ENCODE measurements around the gene GSN. TPM values are rescaled to one million over a fixed set of nuclear protein-coding genes. Genes with fewer than 3 reads are reported as not detected.
A peak's percentile ranks its signal among the peaks of the same experiment; 100 is the strongest.

Gene GSN
- 69.4 TPM for polyA plus RNA-seq

DNA sequence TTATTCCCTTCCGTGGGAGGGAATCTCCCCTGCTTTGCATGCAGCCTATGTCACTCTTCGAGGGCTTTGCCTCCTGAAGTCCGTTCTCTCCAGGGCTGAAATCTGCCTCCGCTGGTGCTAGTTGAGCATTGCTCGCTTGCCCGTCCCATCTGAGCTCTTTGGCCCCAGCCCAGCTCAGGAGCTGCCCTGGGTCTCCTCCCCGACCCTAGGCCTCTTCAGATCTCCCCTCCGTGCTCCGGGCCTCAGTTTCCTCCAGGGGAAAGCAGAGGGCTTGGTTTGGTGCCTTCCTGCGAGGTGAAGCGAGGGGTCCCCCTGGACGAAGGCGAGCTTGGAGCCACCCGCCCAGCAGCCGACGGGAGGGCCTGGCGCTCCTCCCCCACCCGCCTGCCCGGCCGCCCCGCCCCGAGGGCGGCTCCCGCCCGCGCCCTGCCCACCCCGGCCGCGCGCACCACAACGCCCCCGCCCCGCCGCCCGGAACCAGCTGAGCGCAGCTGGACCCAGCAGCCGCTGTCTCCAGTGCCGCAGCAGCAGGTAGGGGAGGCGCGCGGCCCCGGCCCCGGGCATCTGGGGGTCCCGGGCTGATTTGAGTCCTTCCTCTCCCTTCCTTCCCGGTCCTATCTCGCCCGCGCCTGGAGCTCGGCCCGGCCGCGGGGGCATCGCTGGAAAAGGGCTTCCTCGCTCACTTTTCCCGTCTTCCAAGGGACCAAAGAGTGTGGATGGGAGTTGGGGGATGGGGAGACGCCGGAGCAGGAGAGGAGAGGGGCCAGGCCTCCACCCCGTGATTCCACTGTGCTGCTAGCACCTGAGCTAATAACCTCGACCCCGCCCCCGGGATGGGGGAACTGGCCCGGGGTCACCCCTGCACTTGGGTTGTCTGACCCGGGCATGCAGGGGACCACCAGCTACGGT lies at the start of gene GSN:
Gene GSN (plus strand): TSS at position 474 of the 909 bp plus-strand sequence. CDS start 33,810 bp downstream, outside the sequence.
- Mint-ChIP-seq H3K4me3 (peak within 1 kb of the TSS; percentile 85 to 94 (median 91)), H3K36me3 (peaks cover 1% of the 10 kb centered on the region), H3K9me3 (no peaks in the 10 kb centered on the region), H3K4me1 (peaks cover 15 to 28% (median 18%) of the 10 kb centered on the region in 3 donors), H3K27me3 (no peaks in the 10 kb centered on the region), H3K27ac (peak within 1 kb of the TSS in 2 of 3 donors; percentile 29 to 74)

DNA sequence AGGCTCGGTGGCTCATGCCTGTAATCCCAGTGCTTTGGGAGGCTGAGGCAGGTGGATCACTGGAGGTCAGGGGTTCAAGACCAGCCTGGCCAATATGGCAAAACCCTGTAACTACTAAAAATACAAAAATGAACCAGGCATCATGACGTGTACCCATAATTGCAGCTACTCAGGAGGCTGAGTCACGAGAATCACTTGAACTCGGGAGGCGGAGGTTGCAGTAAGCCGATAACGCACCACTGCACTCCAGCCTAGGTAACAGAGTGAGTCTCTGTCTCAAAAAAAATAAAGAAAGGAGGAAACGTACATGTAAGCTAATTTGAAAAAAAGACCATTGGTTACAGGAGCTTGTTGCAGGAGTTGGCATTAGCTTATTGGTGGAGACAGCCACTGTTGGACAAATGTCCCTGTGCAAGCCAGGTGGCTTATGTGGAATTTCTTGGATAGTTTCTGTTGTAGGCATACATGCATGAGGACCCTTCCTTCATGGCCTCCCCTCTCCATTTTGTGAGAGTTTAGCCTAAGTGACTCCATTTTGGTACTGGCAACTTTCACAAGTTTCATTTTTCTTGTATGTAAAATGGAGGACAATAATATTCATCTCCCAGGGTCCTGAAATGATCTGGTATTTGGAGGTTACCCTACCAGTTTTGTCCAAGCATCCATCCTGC lies 49.5 kb upstream of the GSN start:
- peaks cover 5 to 13% (median 11%) of the 10 kb centered on the region in 3 donors for H3K4me1 Mint-ChIP-seq
- no peak overlapping the region for H3K27ac Mint-ChIP-seq

DNA sequence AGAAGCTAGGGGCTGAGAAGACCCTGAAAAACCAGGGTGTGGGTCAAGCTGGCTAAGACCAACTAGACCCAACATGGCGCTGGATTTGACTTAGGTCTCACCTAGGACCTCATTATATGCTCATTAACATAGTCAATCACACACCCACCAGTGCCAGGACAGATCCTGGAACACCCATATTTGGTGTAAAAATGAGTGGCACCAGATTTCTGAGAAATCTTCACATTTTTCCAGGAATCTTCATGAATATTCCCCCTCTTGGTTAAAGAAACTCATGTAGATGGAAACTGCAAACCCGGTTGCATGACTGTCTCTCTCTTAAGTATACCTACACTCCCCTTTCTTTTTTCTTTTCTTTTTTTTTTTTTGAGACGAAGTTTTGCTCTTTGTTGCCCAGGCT lies 48.4 kb upstream of the GSN start:
- H3K4me3 Mint-ChIP-seq, result no peak overlapping the region
- no peaks in the 10 kb centered on the region for H3K9me3 Mint-ChIP-seq
- H3K27me3 Mint-ChIP-seq, result no peaks in the 10 kb centered on the region
- no peak overlapping the region for H3K27ac Mint-ChIP-seq
- peaks cover 3 to 11% (median 9%) of the 10 kb centered on the region in 3 donors for H3K4me1 Mint-ChIP-seq
- H3K36me3 Mint-ChIP-seq, result peaks cover 11% of the 10 kb centered on the region

More for the DNA sequence above, 49.5 kb upstream of the GSN start:
- H3K27me3 Mint-ChIP-seq, result no peaks in the 10 kb centered on the region
- H3K4me3 Mint-ChIP-seq, result no peak overlapping the region
- H3K9me3 Mint-ChIP-seq, result no peaks in the 10 kb centered on the region
- peaks cover 9% of the 10 kb centered on the region for H3K36me3 Mint-ChIP-seq

DNA sequence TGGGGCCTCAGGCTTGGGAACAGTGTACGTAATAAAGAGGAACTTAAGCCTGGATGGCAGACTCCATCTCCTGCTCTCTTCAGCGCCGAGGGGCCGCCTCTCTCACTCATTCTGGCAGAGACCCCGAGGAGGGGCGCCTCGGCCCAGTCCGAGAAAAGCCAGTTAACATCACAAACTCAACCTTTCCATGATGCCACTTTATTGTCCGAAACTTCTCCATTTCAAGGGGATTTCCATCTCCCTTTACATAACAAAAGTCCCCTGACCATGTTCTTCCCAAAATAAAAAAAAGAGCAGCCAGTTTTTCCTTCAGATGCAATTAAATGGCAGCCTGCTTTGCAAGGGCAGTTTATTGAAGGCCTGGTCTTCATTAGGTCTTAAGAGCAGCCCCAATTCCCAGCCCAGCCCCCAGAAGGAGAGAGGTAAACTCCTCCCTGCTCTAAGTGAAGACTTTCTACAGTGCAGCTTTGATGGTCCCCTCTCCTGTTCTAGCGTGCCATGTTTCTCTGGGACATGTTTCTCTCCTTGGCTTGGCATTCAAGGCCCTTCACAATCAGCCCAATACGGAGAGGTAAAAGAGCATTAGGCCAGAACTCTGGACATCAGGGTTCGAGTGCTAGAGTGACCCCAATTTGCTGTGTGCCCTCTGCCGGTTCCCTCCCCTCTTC lies 46.8 kb upstream of the GSN start:
- peaks cover 3 to 11% (median 6%) of the 10 kb centered on the region in 3 donors for H3K4me1 Mint-ChIP-seq
- H3K36me3 Mint-ChIP-seq, result peaks cover 10% of the 10 kb centered on the region
- H3K4me3 Mint-ChIP-seq, result no peak overlapping the region
- no peaks in the 10 kb centered on the region for H3K9me3 Mint-ChIP-seq
- H3K27me3 Mint-ChIP-seq, result no peaks in the 10 kb centered on the region
- H3K27ac Mint-ChIP-seq, result no peak overlapping the region

GRCh38 chr9:121221664-121222055 lies 46.3 kb upstream of the GSN start:
- H3K27ac Mint-ChIP-seq, result peak overlapping the region in 1 of 3 donors; percentile 28
- H3K9me3 Mint-ChIP-seq, result no peaks in the 10 kb centered on the region
- peaks cover 3 to 6% (median 6%) of the 10 kb centered on the region in 3 donors for H3K4me1 Mint-ChIP-seq
- no peaks in the 10 kb centered on the region for H3K27me3 Mint-ChIP-seq
- no peak overlapping the region for H3K4me3 Mint-ChIP-seq
- H3K36me3 Mint-ChIP-seq, result peaks cover 10% of the 10 kb centered on the region

- H3K9me3 Mint-ChIP-seq, result no peaks in the 10 kb centered on the region
- H3K4me1 Mint-ChIP-seq, result peaks cover 3 to 6% (median 6%) of the 10 kb centered on the region in 3 donors
- no peaks in the 10 kb centered on the region for H3K27me3 Mint-ChIP-seq
- no peak overlapping the region for H3K27ac Mint-ChIP-seq
- H3K36me3 Mint-ChIP-seq, result peaks cover 12% of the 10 kb centered on the region
- H3K4me3 Mint-ChIP-seq, result no peak overlapping the region
These were observed 45.3 kb upstream of the GSN start for GRCh38 chr9:121222524-121223171.

DNA sequence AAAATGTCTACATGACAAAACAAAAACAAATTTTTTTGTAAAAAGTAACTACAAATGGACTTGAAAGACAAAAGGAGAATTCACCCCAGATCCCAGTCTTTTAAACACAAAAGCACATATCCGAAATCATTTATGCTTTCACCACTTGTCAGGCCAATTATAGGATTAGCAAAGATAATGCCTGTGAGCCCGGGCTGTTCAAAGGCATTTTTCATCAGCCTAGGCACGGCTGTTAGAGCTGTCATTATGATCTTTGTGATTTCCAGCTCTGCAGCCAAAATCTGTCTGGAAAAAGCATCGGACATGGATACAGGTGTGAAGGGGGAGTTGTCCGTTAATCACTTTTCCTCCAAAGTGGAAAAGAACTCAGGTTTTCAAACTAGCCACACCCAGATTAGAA lies 42.7 kb upstream of the GSN start:
- no peak overlapping the region for H3K27ac Mint-ChIP-seq
- peaks cover 13% of the 10 kb centered on the region for H3K36me3 Mint-ChIP-seq
- no peaks in the 10 kb centered on the region for H3K27me3 Mint-ChIP-seq
- no peaks in the 10 kb centered on the region for H3K9me3 Mint-ChIP-seq
- peaks cover 0 to 2% (median 0%) of the 10 kb centered on the region in 3 donors for H3K4me1 Mint-ChIP-seq
- no peak overlapping the region for H3K4me3 Mint-ChIP-seq

DNA sequence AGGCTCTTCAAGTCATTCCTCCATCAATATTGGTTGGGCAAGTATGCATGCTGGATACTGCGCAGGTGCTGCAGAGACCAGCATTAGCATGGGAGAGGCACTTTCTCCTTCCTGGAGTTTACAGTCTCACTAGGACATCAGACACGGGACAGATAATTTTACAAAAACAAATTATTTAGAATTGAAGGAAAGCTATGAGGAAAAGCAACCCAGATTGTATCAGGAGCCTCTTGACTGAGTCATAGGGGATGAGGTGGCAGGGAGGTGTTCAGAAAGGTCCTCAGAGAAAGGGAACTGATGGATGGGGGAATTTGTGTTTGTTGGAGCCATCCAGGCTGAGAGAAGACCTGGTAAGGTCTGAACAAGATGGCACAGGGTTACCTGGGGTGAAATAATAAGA lies 41.8 kb upstream of the GSN start:
- Mint-ChIP-seq H3K27ac (no peak overlapping the region), H3K9me3 (no peaks in the 10 kb centered on the region), H3K4me3 (no peak overlapping the region)

GRCh38 chr9:121227862-121228261 lies 40.1 kb upstream of the GSN start:
- Mint-ChIP-seq H3K4me3 (no peak overlapping the region), H3K27ac (peak overlapping the region in 1 of 3 donors; percentile 80), H3K27me3 (no peaks in the 10 kb centered on the region), H3K4me1 (no peaks in the 10 kb centered on the region), H3K9me3 (no peaks in the 10 kb centered on the region), H3K36me3 (peaks cover 16% of the 10 kb centered on the region)

More for the DNA sequence above, 41.8 kb upstream of the GSN start:
- H3K36me3 Mint-ChIP-seq, result peaks cover 13% of the 10 kb centered on the region
- no peaks in the 10 kb centered on the region for H3K27me3 Mint-ChIP-seq
- H3K4me1 Mint-ChIP-seq, result no peaks in the 10 kb centered on the region

DNA sequence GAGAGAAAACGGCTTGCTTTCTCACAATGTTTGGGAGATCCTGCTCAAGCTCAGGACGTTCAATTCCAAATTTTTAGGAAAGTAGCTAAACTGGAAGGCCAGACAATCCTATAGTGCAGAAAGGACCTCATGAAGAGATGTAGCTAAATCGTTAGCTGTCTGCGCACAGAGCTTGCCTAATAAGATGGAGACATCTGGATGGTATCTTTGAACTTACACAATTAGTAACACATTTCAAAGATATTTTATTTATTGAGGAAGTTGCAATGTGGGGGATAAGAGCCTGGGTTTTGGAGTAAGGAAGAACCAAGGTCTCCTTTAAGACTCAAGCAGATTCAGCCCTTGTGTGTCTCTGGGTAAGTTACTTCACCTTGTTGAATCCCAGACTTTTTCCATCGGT lies 37.7 kb upstream of the GSN start:
- Mint-ChIP-seq H3K36me3 (peaks cover 12% of the 10 kb centered on the region), H3K9me3 (no peaks in the 10 kb centered on the region), H3K27ac (no peak overlapping the region), H3K4me1 (no peaks in the 10 kb centered on the region), H3K4me3 (no peak overlapping the region), H3K27me3 (no peaks in the 10 kb centered on the region)

GRCh38 chr9:121232251-121232650 lies 35.7 kb upstream of the GSN start:
- Mint-ChIP-seq H3K27ac (no peak overlapping the region), H3K27me3 (no peaks in the 10 kb centered on the region), H3K4me1 (no peaks in the 10 kb centered on the region), H3K36me3 (peaks cover 20% of the 10 kb centered on the region), H3K4me3 (no peak overlapping the region), H3K9me3 (no peaks in the 10 kb centered on the region)

- Mint-ChIP-seq H3K4me1 (no peaks in the 10 kb centered on the region), H3K36me3 (peaks cover 15% of the 10 kb centered on the region), H3K9me3 (no peaks in the 10 kb centered on the region), H3K4me3 (no peak overlapping the region), H3K27me3 (no peaks in the 10 kb centered on the region), H3K27ac (no peak overlapping the region)
These were observed 33.8 kb upstream of the GSN start for GRCh38 chr9:121233906-121234831.

DNA sequence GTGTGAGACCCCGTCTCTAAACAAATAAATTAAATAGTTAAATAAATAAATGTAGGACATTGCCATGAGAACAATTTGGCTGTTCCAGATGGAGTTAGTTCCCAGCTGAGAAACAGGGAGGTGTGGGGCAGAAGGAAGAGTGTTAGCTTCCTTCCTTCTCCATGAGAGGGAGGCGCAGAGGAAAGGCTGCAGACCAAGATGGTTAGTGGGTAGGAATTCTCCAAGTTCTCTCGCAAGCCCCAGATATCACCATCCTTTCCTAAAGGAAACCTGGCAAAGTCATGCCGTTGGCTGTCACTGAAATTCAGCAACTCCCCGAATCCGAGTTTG lies 33.2 kb upstream of the GSN start:
- H3K27ac Mint-ChIP-seq, result no peak overlapping the region
- H3K36me3 Mint-ChIP-seq, result peaks cover 17% of the 10 kb centered on the region
- H3K9me3 Mint-ChIP-seq, result no peaks in the 10 kb centered on the region
- H3K4me3 Mint-ChIP-seq, result no peak overlapping the region
- no peaks in the 10 kb centered on the region for H3K27me3 Mint-ChIP-seq
- no peaks in the 10 kb centered on the region for H3K4me1 Mint-ChIP-seq

DNA sequence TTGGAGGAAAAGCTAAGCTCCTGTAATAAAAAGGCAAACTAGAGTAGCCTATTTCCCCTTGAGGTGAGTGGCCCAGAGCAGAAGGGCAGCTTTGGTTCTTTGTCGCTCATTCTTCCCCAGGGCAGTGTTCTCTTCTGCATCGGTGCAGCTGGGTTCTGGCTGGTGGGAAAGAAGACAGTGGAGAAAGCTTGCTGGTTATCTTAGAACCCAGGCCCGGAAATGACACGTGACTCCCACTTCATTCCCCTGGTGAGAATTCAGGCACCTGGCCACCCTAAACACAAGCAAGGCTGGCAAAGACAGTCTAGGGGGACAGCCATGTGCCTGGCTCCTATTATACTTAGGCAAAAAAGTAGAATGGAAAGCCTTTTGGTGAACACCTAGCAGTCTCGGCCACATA lies 32.5 kb upstream of the GSN start:
- Mint-ChIP-seq H3K4me3 (no peak overlapping the region), H3K27me3 (no peaks in the 10 kb centered on the region), H3K36me3 (peaks cover 23% of the 10 kb centered on the region), H3K4me1 (no peaks in the 10 kb centered on the region), H3K9me3 (no peaks in the 10 kb centered on the region), H3K27ac (no peak overlapping the region)
